Body of pancreas (tissue), 4 donors: ENCODE data around the gene PRKRIP1. TPM values are rescaled to one million over a fixed set of nuclear protein-coding genes. Genes with fewer than 3 reads are reported as not detected.

Experiments
- ATAC-seq: fragments of 150-250 bp; one replicate; pipeline ENCODE4 v1.9.1; 2016
- DNase-seq, 4 donors: peaks; one replicate each; pipeline ENCODE4 v3.0.0-alpha.2; 2019
- H3K27ac ChIP-seq, 4 donors: fragments of 200-600 bp; sonication (generic); 1 replicate in 3 of 4; 2 replicates in 1 of 4; pipeline versions ENCODE4 v1.5.1 to v1.6.1; 2016 to 2019; ENCODE audit warnings: mild to moderate bottlenecking in 1 of 4, mixed read lengths in 1 of 4, moderate library complexity in 1 of 4
- H3K27me3 ChIP-seq, 2 donors: fragments of 200-600 bp; sonication (generic); one replicate each; pipeline ENCODE4 v1.6.0; 2016; ENCODE audit warnings: mild to moderate bottlenecking in 1 of 2
- H3K36me3 ChIP-seq, 2 donors: fragments of 200-600 bp; sonication (generic); replicated peaks in 1 of 2; 2 replicates each; pipeline ENCODE4 v1.5.1; 2016; ENCODE audit warnings: low read depth in 2 of 2; ENCODE audit not compliant: insufficient read depth in 1 of 2
- H3K4me1 ChIP-seq: fragments of 200-600 bp; sonication (generic); one replicate; pipeline ENCODE4 v1.6.0; 2016
- H3K4me3 ChIP-seq, 2 donors: fragments of 200-600 bp; sonication (generic); 1 replicate in 1 of 2; 2 replicates in 1 of 2; pipeline ENCODE4 v1.5.1; 2016 to 2019
- H3K9me3 ChIP-seq, 3 donors: fragments of 200-600 bp; sonication (generic); 1 replicate in 2 of 3; 2 replicates in 1 of 3; pipeline ENCODE4 v1.5.1; 2016
- CTCF ChIP-seq, 7 experiments: fragments of 450-650 bp in 4 of 7; fragments of 200-600 bp in 3 of 7; sonication (generic) in 3 of 7; IDR thresholded peaks; one replicate each; pipeline ENCODE4 v1.5.1; 2016 to 2019; ENCODE audit warnings: antibody characterized with exemption in 7 of 7
- POLR2A ChIP-seq, 3 donors: fragments of 450-650 bp; IDR thresholded peaks; one replicate each; pipeline ENCODE4 v1.6.1; 2016; ENCODE audit warnings: antibody characterized with exemption in 3 of 3, mild to moderate bottlenecking in 2 of 3
- WGBS, 2 donors: methylation state at CpG; one replicate each; pipeline ENCODE4 v1.1.5; 2017; 5-methylcytosine and 5-hydroxymethylcytosine counted together
- intact Hi-C: fragments of 100-400 bp; cut with DNase I; formaldehyde crosslinking; loops from one replicate; pipeline ENCODE4 v1.15.1; 2023
- total RNA-seq, 2 donors: library from RNA; depleted of rRNA; stranded (reverse); fragments of >200 nt; gene quantifications; one replicate each; pipeline ENCODE4 v1.1.0, GENCODE V29; 2016

The PRKRIP1 gene
- total RNA-seq, 2 donors from 2014 or later = 25.2 to 40.2 TPM

DNA sequence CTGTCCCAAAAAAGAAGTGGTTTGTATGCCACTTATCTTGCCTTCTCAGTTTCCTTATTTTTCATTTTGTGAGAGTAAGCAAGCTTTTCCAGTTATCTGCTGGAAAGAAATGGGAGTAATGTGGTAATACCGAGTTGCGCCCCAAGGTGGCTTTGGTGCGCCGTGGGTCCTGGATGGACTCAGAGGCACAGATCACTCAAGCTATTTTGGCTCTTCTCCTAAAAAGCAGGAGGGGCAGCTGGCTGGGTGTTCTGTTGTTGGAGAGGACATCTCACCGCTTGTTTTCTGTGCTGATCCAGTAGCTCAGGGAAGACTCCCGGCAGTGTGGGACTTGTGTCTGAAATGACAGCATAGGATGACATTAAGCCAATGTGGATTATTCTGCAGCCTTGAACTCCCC is 16.4 kb downstream of the PRKRIP1 start:
- Histone ChIP-seq H3K4me1 (no peaks in the 10 kb centered on the region), H3K9me3 (no peaks in the 10 kb centered on the region), H3K27ac (no peak overlapping the region), H3K36me3 (peaks cover 0 to 6% of the 10 kb centered on the region in 2 donors), H3K27me3 (no peaks in the 10 kb centered on the region), H3K4me3 (no peak overlapping the region)
- no peak for DNase-seq
- no peak for ATAC-seq
- WGBS, 2 donors = 64 to 70% methylated on average over 2 to 6 of the region's 6 CpGs
- intact Hi-C loops = no loop called here
- TF ChIP-seq POLR2A (IDR thresholded peaks at IDR 0.05) (no peak), CTCF (IDR thresholded peaks at IDR 0.05) (peak in 3 of 7 experiments; percentile 7 to 30 (median 25))

- H3K36me3 ChIP-seq = peaks cover 0 to 6% of the 10 kb centered on the region in 2 donors
- intact Hi-C loops = no loop called here
These were observed 16.9 kb downstream of the PRKRIP1 start for GRCh38 chr7:102413091-102413490.

DNA sequence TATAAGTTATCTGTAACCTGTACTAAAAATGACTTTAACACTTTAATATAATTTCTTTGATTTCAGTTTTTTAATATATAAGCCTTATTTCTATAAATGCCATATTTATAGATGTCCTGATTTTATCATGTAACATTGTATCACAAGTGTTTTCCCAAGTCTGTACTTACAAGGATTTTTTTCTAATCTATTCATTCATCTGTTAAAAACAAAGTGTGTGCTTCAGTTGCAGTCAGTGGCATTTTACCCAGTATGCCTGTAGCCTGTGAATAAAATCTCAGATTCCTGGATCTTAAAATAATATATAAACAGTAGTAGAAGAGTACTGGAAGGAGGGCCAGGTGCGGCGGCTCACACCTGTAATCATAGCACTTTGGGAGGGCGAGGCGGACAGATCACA is 17.4 kb downstream of the PRKRIP1 start:
- ATAC-seq (no peak), DNase-seq (no peak)
- H3K27ac ChIP-seq = no peak overlapping the region
- 94% methylated on average over 4 of the region's 4 CpGs for WGBS, 2 donors
- H3K4me1 ChIP-seq = no peaks in the 10 kb centered on the region
- H3K36me3 ChIP-seq = peaks cover 0 to 6% of the 10 kb centered on the region in 2 donors
- intact Hi-C loops = no loop called here
- no peaks in the 10 kb centered on the region for H3K9me3 ChIP-seq
- no peak overlapping the region for H3K4me3 ChIP-seq
- no peaks in the 10 kb centered on the region for H3K27me3 ChIP-seq
- TF ChIP-seq CTCF (IDR thresholded peaks at IDR 0.05) = no peak

More at GRCh38 chr7:102413091-102413490, 16.9 kb downstream of the PRKRIP1 start:
- WGBS, 2 donors = 81 to 96% methylated on average over 3 to 4 of the region's 5 CpGs
- Histone ChIP-seq H3K9me3 (no peaks in the 10 kb centered on the region), H3K4me3 (no peak overlapping the region), H3K27me3 (no peaks in the 10 kb centered on the region), H3K4me1 (no peaks in the 10 kb centered on the region), H3K27ac (no peak overlapping the region)
- ATAC-seq (no peak), DNase-seq (no peak)
- no peak for TF ChIP-seq POLR2A (IDR thresholded peaks at IDR 0.05)
- no peak for TF ChIP-seq CTCF (IDR thresholded peaks at IDR 0.05)

GRCh38 chr7:102415685-102416225 is 19.6 kb downstream of the PRKRIP1 start:
- TF ChIP-seq CTCF (IDR thresholded peaks at IDR 0.05) = no peak
- TF ChIP-seq POLR2A (IDR thresholded peaks at IDR 0.05) = no peak
- no peak overlapping the region for H3K27ac ChIP-seq

GRCh38 chr7:102416406-102416805 is 20.2 kb downstream of the PRKRIP1 start:
- Histone ChIP-seq H3K4me3 (no peak overlapping the region), H3K36me3 (peaks cover 0 to 8% of the 10 kb centered on the region in 2 donors), H3K27me3 (no peaks in the 10 kb centered on the region), H3K27ac (no peak overlapping the region), H3K4me1 (no peaks in the 10 kb centered on the region), H3K9me3 (no peaks in the 10 kb centered on the region)
- TF ChIP-seq POLR2A (IDR thresholded peaks at IDR 0.05) (no peak), CTCF (IDR thresholded peaks at IDR 0.05) (no peak)
- no peak for DNase-seq
- intact Hi-C loops = no loop called here
- WGBS, 2 donors = 89 to 92% methylated on average over 6 of the region's 6 CpGs
- ATAC-seq = no peak

More at GRCh38 chr7:102415685-102416225, 19.6 kb downstream of the PRKRIP1 start:
- no peak for DNase-seq
- Histone ChIP-seq H3K4me1 (no peaks in the 10 kb centered on the region), H3K27me3 (no peaks in the 10 kb centered on the region), H3K36me3 (peaks cover 0 to 6% of the 10 kb centered on the region in 2 donors), H3K4me3 (no peak overlapping the region), H3K9me3 (no peaks in the 10 kb centered on the region)
- intact Hi-C loops = no loop called here
- WGBS, 2 donors = 78 to 80% methylated on average over 12 of the region's 12 CpGs
- no peak for ATAC-seq
